T47D (cell line): ENCODE results near the gene RGL4.
"Not testable (repeated sequence)": the region's sequence is repeated elsewhere in the genome, so short reads cannot be mapped to it uniquely, and the experiment has no call there.

Experiments used
- DNase-seq, 2 experiments: peaks; one replicate each; pipeline versions ENCODE4 v3.0.0 to v3.0.0-alpha.2; 2011 to 2012; ENCODE audit warnings: low read depth in 1 of 2, low spot score in 1 of 2
- JUND ChIP-seq: IDR thresholded peaks from 2 replicates; pipeline ENCODE4 v1.6.1; 2012; ENCODE audit warnings: low read depth
- in situ Hi-C: cut with HindIII; loops from 2 replicates; pipeline ENCODE4 v1.10.0; 2016; ENCODE audit warnings: low sequenced_read_pairs, low pct_unique_long_range_greater_than_20kb

Gene RGL4

DNA sequence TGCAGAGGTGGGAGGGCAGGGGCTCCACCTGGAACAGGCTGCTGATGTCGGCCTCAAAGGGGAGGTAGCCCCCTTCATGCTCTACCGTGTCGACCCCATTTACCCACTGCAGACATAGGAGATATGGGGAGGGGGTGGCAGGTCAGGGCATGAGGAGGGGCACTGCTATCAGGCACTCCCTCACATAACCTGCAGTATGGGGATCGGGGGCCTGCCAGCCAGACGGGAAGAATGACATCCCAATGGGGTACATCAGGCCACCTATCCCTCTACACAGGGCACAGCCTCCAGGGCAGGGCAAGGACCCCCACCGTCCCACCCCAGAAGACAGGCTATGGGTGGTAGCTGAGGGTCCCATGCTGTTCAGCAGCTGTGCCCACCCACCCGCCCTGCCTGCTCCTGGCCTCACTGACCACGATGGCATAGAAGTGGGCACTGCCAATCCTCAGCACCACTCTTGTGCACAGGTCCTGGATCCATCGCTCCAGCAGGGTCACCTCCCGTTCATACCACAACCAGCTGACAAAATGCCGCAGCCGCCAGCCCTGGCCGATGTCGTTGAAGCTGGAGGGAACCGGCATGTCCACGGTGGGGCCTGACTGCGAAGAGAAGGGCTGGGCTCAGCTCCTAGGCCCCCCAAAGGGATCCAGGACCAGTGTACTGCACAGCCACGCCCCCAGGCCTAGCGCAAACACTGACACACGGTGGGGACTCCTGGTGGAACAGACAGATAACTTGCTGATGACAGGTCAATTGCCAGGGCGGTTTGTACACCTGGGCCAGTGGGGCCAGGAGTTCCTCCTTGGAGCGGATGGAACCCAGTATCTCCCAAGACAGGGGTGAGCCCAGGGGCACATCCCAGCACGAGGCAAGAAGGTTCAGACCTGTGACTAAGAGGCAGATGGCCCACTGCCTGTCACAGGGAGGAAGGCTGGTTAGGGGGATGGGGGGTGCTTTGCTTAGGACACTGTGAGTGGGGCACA lies 24.1 kb downstream of the RGL4 start:
- DNase-seq = no peak
- TF ChIP-seq JUND = no peak
- in situ Hi-C loops = no loop called here

DNA sequence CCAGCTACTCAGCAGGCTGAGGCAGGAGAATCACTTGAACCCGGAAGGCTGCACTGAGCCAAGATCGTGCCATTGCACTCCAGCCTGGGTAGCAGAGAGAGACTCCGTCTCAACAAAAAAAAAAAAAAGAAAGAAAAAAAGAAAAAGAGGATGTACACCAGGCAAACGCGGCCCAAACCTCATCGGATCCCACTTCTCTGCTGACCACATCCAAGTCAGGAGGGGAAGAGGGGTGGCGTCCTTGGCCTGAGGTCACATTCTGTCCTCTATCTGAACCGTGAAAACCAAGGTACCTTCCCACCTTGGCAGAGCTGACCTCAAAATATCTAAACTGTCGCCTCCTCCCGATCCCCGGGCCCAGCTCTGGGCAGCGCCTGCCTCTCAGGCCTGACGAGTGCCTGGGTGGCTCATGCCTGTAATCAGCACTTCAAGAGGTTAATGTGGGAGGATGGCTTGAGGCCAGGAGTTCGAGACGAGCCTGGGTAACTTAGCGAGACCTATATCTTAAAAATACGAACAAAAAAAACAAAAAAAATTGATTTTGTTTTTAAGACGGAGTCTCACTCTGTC lies 25.1 kb downstream of the RGL4 start:
- no peak for TF ChIP-seq JUND
- in situ Hi-C loops = no loop called here
- no peak for DNase-seq

DNA sequence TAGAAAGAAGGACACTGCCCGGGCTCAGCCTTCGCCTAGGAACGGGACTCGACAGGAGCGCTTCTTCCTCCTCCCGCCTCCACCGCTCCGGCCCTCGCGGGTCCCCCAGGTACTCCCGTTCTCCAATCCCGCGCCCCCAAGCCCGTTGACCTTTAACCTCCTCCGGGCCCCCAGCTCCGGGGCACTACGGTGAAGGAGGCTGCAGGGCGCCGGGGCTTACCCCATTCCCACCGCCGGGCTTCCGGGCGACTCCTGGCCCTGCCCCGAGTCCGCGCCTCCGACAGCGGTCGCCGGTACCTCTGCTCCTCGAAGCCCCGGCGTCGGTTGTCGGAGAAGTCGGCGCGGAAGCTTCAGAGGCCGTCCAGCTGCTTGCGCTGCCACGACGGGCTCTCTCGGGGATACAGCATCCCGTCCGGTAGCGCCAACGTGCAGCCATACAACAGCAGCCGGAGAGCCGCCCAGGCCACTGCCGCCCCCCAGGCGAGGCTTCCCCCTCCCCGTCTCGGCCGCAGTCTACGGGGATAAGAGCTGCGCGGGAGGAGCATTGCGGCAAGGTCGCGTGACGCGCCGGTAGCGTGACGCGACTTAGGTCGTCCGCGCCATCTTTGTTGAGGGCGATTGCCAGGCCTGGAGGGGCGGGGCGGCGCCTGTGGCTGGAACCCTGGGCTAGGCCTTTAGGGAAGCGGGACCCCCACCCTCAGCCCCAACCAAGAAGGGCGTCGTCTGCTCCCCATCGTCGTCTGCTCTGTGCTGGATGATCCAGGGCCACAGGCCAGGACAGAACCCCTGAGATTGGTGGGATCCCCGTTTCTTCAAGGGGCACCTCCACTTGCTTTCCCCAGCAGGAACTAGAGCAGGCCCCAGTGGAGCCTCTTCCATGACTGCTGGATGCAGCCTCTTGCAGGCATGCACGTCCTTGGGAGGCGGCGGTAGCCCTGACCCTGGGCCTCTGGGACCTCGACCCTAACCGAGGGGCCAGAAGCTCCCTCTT lies 26.3 kb downstream of the RGL4 start:
- in situ Hi-C loops = no loop called here
- TF ChIP-seq JUND = no peak
- DNase-seq = peak; percentile 75 to 87

DNA sequence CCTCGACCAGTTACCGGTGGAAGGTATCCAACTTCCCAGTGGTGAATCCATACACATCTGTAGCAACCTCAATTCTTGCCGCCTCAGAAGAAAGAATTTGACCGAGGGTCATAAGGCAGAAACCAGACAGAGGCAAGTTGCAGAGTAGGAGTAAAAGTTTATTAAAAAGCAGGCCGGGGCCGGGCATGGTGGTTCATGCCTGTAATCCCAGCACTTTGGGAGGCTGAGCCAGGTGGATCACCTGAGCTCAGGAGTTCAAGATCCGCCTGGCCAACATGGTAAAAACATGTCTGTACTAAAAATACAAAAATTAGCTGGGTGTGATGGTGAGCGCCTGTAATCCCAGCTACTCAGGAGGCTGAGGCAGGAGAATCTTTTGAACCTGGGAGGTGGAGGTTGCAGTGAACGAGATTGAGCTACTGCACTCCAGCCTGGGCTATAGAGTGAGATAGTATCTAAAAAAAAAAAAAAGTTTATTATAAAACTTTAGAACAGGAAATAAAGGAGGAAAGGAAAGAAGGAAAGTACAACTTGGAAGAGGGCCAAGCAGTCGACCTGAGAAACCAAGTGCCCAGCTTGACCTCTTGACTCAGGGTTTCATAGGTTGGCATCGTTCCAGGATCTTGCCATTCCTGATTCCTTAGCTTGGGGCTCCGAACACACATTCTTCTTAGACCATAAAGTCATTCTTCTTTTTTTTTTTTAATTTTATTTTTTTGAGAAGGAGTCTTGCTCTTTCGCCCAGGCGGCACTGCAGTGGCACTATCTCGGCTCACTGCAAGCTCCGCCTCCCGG lies 27.8 kb downstream of the RGL4 start:
- DNase-seq = peak in 1 of 2 experiments; percentile 39
- TF ChIP-seq JUND = no peak
- in situ Hi-C loops = no loop called here

DNA sequence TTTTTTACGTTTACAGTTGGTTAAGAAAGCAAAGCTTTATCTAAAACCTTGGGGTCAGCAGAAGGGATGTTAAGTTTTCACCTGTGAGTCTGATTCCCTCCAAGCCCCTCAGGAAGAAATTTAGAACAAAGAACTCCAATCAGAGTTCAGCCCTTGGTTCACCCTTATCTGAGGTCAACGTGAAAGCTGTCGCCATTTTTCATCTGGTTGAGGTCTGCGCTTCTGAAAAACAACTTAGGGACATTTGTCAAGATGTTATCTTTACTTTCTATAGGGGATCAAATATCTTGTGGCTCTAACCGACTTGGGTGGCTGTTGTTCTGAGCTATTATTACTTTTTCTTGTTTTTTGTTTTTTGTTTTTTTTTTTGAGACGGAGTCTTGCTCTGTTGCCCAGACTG lies 30.0 kb downstream of the RGL4 start:
- in situ Hi-C loops = no loop called here
- no peak for TF ChIP-seq JUND
- no peak for DNase-seq

DNA sequence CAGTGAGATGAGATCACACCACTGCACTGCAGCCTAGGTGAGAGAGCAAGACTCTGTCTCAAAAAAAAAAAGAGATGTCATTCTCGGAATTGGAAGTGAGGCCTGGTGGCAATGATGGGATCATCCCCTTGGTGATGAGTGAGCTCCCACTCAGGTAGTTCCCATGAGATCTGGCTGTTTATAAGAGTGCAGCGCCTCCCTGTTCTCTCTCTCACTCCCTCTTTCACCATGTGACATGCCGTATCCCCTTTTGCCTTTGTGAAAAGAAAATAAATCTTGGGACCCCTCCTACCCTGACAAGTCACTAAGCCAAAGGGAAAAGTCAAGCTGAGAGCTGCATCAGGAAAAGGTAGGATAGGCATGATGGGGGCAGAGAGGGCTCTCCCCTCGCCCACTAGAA lies 31.3 kb downstream of the RGL4 start:
- TF ChIP-seq JUND = no peak
- no peak for DNase-seq
- in situ Hi-C loops = no loop called here

DNA sequence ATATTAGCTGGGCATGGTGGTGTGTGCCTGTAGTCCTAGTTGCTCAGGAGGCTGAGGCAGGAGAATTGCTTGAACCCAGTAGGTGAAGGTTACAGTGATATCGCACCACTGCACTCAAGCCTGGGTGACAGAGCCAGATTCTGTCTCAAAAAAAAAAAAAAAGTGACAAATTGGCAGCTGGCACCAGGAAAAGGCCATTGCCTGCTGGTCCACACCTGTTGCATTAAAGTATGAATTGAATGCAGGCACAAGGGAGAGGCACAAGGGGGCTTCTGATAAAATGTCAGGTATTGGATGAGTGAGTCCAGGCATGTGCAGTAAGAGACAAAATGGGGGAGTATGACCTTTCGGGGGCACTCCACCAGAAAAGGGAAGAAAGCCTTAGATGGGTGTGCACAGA lies 31.9 kb downstream of the RGL4 start:
- in situ Hi-C loops = no loop called here

DNA sequence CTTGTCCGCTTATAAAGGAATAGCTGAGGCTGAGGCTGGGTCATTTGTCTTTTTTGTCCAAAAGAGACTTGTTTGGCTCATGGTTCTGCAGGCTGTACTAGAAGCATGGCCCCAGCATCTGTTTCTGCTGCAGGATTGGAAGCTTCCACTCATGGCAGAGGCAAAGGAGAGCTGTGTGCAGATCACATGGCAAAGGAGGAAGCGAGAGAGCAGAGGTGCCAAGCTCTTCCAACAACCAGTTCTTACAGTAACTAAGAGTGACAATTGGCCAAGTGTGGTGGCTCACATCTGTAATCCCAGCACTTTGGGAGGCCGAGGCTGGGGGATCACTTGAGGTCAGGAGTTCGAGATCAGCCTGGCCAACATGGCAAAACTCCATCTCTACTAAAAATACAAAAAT lies 37.3 kb downstream of the RGL4 start:
- DNase-seq, in situ Hi-C loops: not testable (repeated sequence)

More for the DNA sequence above, 31.9 kb downstream of the RGL4 start:
- TF ChIP-seq JUND = no peak
- no peak for DNase-seq

DNA sequence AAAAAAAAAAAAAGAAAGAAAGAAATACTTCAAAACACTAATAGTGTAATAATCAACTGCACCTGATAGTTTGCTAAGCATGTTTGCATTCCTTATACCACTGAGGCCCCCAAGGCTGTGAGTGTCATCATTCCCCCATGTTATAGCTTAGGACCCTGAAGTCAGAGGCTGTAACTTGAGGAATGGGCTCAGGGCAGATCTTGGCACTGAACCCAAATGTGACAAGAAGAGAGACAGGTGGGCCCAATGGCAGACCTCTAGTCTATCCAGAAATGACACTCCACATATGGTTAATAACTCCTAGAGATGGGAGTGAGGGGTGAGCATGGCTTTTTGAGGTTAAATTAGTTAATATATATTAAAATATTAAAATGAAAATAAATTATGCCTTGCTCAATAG lies 46.9 kb downstream of the RGL4 start:
- TF ChIP-seq JUND = no peak
- no peak for DNase-seq
- in situ Hi-C loops = no loop called here

DNA sequence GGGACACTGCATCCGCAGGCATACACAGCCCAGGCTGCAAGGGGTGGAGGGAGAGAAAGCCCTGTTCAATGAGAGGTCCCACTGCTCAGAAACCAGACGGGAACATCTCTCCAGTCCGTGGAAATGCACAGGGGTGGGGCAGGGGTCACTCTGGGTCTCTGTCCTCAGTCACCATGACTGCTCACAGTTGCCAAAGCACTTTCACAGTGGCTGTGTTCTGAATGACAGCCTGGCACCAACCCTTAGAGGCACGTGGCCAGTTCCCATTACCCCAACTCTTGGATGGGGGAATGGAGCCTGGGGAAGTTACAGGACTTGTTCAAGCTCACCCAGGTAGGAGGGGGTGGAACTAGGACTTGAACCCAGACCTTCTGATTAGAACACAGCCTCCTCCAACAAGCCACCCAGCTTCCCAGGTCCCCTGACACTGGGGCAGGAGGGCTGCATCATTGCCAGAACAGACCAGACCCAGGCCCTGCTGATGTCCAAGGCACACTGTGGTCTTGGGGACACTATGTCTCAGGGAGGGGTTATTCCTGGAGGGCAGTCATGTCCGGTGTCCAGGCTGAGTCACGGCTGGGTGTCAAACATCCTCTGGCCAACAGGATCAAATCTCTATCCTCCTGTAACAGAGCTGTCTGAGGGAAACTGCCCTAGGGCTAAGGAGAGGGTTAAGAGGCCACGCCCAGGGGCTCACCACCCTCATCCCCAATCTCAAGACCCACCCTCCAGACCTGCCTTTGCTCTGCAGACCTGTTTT lies 51.9 kb downstream of the RGL4 start:
- no peak for DNase-seq
- in situ Hi-C loops = no loop called here
- no peak for TF ChIP-seq JUND

DNA sequence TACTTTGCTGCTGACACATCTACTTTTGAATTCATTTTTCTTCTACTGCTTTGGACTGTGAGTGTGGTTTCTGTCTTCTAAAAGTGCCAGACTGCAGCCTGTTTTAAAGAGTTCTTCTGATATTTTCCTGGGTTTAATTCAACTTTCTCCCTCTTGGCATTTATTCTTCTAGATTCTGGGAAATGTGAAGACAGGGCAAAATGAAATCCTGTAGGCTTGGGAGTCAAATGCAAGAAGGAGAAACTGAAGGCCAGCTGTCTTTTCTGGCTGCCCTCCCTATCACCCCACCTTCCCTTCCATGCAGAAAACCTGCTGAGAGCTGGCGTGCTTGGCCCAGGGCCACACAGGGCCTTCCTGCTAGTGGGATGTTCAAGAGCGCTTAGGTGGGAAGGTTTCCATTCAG lies 52.5 kb downstream of the RGL4 start:
- DNase-seq = no peak
- TF ChIP-seq JUND = no peak
- in situ Hi-C loops = no loop called here
